OCI-LY3 (cell line): ENCODE data around the gene KLHL35.

Experiments used
- CTCF ChIP-seq: fragments of 200-600, 300-600 bp; sonication (generic); IDR thresholded peaks from 2 replicates; pipeline ENCODE4 v1.5.1; 2014; ENCODE audit warnings: antibody characterized with exemption, low read length, low read depth
- EZH2phosphoT487 ChIP-seq: fragments of 200-600 bp; shearing (Covaris generic); IDR thresholded peaks from 2 replicates; pipeline ENCODE4 v1.6.1; 2018; ENCODE audit warnings: antibody characterized with exemption, mixed run types, low read depth

- TF ChIP-seq CTCF (no peak), EZH2phosphoT487 (no peak)
Measured at GRCh38 chr11:75443043-75443442, 10.0 kb upstream of the KLHL35 start.
